K562 (cell line): ENCODE data around the gene ZNF358. TPM values are rescaled to one million over a fixed set of nuclear protein-coding genes. Genes with fewer than 3 reads are reported as not detected.

Experiments
- DPF2 ChIP-seq: fragments of 450-650 bp; IDR thresholded peaks from 2 replicates; pipeline ENCODE4 v1.6.1; 2016
- GATA2 ChIP-seq: sonication (generic); formaldehyde crosslinking; IDR thresholded peaks from 2 replicates; pipeline ENCODE4 v1.4.0; 2020; ENCODE audit warnings: mild to moderate bottlenecking, missing genetic modification reagents
- HNRNPK ChIP-seq: fragments of 200-400 bp; formaldehyde crosslinking; IDR thresholded peaks from one replicate; pipeline ENCODE4 v1.6.1; 2018; ENCODE audit warnings: mild to moderate bottlenecking, low read depth, low read length; ENCODE audit not compliant: poor library complexity, severe bottlenecking
- NR2C1 ChIP-seq, 2 experiments: fragments of 450-650 bp; IDR thresholded peaks; 2 replicates each; pipeline ENCODE4 v1.6.1; 2017; ENCODE audit warnings: mild to moderate bottlenecking in 2 of 2, antibody characterized with exemption in 1 of 2, inconsistent platforms in 1 of 2, missing compliant biosample characterization in 1 of 2, missing genetic modification characterization in 1 of 2
- OTX1 ChIP-seq: fragments of 450-650 bp; formaldehyde crosslinking; IDR thresholded peaks from 2 replicates; pipeline ENCODE4 v1.4.0; 2022; ENCODE audit warnings: mild to moderate bottlenecking
- POLR2A ChIP-seq: fragments of 450-650 bp; conservative IDR thresholded peaks from 2 replicates; pipeline ENCODE4 v1.6.1; 2016
- RBM17 ChIP-seq: fragments of 200-400 bp; formaldehyde crosslinking; IDR thresholded peaks from 2 replicates; pipeline ENCODE4 v1.6.1; 2017; ENCODE audit warnings: low read depth, mild to moderate bottlenecking, low read length, borderline replicate concordance
- TCF3 ChIP-seq: sonication (generic); formaldehyde crosslinking; IDR thresholded peaks from 2 replicates; pipeline ENCODE4 v1.4.0; 2020; ENCODE audit warnings: mild to moderate bottlenecking, missing genetic modification reagents
- TCF7L2 ChIP-seq: fragments of 150-350 bp; IDR thresholded peaks from 2 replicates; pipeline ENCODE4 v1.6.1; 2016; ENCODE audit warnings: low read depth, mild to moderate bottlenecking, low read length, moderate library complexity
- polyA plus RNA-seq, 8 experiments: library from polyadenylated mRNA; depleted of rRNA in 4 of 8; stranded (reverse) in 5 of 8; unstranded in 3 of 8; fragments of >200 nt; fragmentation: Nextera tagmentation in 2 of 8; fragmentation: Illumina TruSeq in 1 of 8; extraction: Ambion mirVana in 2 of 8; extraction: Trizol in 1 of 8; gene quantifications; 2 replicates each; pipeline versions ENCODE4 v1.2.1 to v1.2.3, GENCODE V29; 2011 to 2014; ENCODE audit warnings: inconsistent platforms in 1 of 8, missing spikeins in 1 of 8
- total RNA-seq, 7 experiments: library from RNA; depleted of rRNA in 6 of 7; stranded (reverse); fragments of >200 nt in 6 of 7; fragmentation: Illumina TruSeq in 2 of 7; extraction: Trizol in 2 of 7; gene quantifications; 2 replicates each; pipeline versions ENCODE4 v1.2.1 to v1.2.3, GENCODE V29; 2011 to 2021; ENCODE audit warnings: low replicate concordance in 1 of 7
- TF ChIP-seq, protein P1 (sequence below), 2 experiments: fragments of 450-650 bp in 1 of 2; sonication (generic) in 1 of 2; formaldehyde crosslinking in 1 of 2; IDR thresholded peaks in 1 of 2; conservative IDR thresholded peaks in 1 of 2; 2 replicates each; pipeline versions ENCODE4 v1.6.1 to v1.8.1; 2016 to 2023; ENCODE audit warnings: mild to moderate bottlenecking in 2 of 2, moderate library complexity in 2 of 2, inconsistent platforms in 1 of 2, missing genetic modification reagents in 1 of 2
- TF ChIP-seq, protein P2 (sequence below), 2 experiments: IDR thresholded peaks; 2 replicates each; pipeline ENCODE4 v1.6.1; 2011; ENCODE audit warnings: borderline replicate concordance in 1 of 2, control low read depth in 1 of 2, low read depth in 1 of 2, low read length in 1 of 2, mild to moderate bottlenecking in 1 of 2, mixed read lengths in 1 of 2, moderate library complexity in 1 of 2; ENCODE audit not compliant: insufficient read depth in 1 of 2, insufficient read length in 1 of 2, poor library complexity in 1 of 2, severe bottlenecking in 1 of 2; ENCODE audit errors: extremely low read depth in 1 of 2
- TF ChIP-seq, protein P3 (sequence below): sonication (generic); formaldehyde crosslinking; IDR thresholded peaks from 2 replicates; pipeline ENCODE4 v1.9.0; 2022; ENCODE audit warnings: mild to moderate bottlenecking, missing genetic modification reagents
- TF ChIP-seq, protein P4 (sequence below), 2 experiments: fragments of 450-650 bp; IDR thresholded peaks; 2 replicates each; pipeline ENCODE4 v1.6.1; 2016; ENCODE audit warnings: mild to moderate bottlenecking in 2 of 2, borderline replicate concordance in 1 of 2, low read depth in 1 of 2, moderate library complexity in 1 of 2
- TF ChIP-seq, protein P5 (sequence below): fragments of 450-650 bp; IDR thresholded peaks from 2 replicates; pipeline ENCODE4 v1.6.1; 2017; ENCODE audit warnings: mild to moderate bottlenecking, moderate library complexity

Gene ZNF358
- total and polyA plus RNA-seq, 9 of the 15 experiments (the other 6 are each of a cell fraction or from before 2014, with no cell fraction given), result 0.04 to 17.2 (median 4.9) TPM

DNA sequence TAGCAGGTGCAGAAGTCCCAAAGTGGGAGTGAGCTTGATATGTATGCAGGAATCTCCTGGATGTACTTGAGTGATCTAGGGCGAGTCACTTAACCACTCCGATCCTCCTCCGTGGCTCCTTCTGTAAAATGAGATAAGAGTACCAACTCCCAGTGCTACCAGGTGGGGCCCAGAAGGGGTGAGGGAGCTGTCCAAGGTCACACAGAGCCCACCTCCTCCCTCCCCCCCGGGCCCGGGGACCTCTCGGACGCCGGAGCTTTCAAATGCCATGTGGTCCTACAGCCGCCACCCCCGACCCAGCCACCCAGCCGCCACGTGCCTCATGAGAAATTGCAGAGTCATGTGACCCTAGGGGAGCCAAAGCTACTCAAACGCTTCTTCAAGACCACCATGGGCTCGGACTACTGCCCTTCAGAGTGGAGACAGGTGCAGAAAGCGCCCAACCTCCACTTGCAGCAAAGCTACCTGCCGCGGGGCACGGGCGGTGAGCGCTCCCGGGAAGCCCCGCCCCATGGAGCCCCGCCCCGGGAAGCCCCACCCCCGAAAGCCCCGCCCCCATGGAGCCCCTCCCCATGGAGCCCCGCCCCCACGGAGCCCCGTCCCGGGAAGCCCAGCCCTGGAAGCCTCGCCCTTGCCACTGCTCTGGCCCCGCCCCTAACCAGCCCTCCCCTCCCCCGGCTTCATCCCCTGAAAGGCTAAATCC lies 10.1 kb upstream of the ZNF358 start (continued):
- TF ChIP-seq, protein P1, sequence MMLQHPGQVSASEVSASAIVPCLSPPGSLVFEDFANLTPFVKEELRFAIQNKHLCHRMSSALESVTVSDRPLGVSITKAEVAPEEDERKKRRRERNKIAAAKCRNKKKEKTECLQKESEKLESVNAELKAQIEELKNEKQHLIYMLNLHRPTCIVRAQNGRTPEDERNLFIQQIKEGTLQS (IDR thresholded peaks at IDR 0.05), result 0 out of 2 replicates have a peak, but pooled peaks have one; percentile 11
- TF ChIP-seq, protein P1 (CRISPR knock-in tag; conservative IDR thresholded peaks at IDR 0.05), result no peak
- TF ChIP-seq HNRNPK (no peak), OTX1 (CRISPR knock-in tag) (0 out of 2 replicates have a peak, but pooled peaks have one; percentile 35), GATA2 (CRISPR knock-in tag) (peak; percentile 54; the same call in 1 of the 2 replicates), DPF2 (peak; percentile 63), RBM17 (no peak), NR2C1 (IDR thresholded peaks at IDR 0.05) (no peak), NR2C1 (tag; IDR thresholded peaks at IDR 0.05) (no peak), TCF7L2 (no peak), POLR2A (peak; percentile 66), TCF3 (CRISPR knock-in tag) (peak; percentile 68)
- TF ChIP-seq, protein P2, sequence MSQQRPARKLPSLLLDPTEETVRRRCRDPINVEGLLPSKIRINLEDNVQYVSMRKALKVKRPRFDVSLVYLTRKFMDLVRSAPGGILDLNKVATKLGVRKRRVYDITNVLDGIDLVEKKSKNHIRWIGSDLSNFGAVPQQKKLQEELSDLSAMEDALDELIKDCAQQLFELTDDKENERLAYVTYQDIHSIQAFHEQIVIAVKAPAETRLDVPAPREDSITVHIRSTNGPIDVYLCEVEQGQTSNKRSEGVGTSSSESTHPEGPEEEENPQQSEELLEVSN (IDR thresholded peaks at IDR 0.05; ENCODE audit: borderline replicate concordance in 1 of 2, extremely low read depth in 1 of 2, insufficient read depth in 1 of 2, insufficient read length in 1 of 2, low read depth in 1 of 2, low read length in 1 of 2, poor library complexity in 1 of 2, severe bottlenecking in 1 of 2), result peak; percentile 28 to 59
- TF ChIP-seq, protein P3, sequence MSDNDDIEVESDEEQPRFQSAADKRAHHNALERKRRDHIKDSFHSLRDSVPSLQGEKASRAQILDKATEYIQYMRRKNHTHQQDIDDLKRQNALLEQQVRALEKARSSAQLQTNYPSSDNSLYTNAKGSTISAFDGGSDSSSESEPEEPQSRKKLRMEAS (CRISPR knock-in tag), result peak; percentile 94
- TF ChIP-seq, protein P4, sequence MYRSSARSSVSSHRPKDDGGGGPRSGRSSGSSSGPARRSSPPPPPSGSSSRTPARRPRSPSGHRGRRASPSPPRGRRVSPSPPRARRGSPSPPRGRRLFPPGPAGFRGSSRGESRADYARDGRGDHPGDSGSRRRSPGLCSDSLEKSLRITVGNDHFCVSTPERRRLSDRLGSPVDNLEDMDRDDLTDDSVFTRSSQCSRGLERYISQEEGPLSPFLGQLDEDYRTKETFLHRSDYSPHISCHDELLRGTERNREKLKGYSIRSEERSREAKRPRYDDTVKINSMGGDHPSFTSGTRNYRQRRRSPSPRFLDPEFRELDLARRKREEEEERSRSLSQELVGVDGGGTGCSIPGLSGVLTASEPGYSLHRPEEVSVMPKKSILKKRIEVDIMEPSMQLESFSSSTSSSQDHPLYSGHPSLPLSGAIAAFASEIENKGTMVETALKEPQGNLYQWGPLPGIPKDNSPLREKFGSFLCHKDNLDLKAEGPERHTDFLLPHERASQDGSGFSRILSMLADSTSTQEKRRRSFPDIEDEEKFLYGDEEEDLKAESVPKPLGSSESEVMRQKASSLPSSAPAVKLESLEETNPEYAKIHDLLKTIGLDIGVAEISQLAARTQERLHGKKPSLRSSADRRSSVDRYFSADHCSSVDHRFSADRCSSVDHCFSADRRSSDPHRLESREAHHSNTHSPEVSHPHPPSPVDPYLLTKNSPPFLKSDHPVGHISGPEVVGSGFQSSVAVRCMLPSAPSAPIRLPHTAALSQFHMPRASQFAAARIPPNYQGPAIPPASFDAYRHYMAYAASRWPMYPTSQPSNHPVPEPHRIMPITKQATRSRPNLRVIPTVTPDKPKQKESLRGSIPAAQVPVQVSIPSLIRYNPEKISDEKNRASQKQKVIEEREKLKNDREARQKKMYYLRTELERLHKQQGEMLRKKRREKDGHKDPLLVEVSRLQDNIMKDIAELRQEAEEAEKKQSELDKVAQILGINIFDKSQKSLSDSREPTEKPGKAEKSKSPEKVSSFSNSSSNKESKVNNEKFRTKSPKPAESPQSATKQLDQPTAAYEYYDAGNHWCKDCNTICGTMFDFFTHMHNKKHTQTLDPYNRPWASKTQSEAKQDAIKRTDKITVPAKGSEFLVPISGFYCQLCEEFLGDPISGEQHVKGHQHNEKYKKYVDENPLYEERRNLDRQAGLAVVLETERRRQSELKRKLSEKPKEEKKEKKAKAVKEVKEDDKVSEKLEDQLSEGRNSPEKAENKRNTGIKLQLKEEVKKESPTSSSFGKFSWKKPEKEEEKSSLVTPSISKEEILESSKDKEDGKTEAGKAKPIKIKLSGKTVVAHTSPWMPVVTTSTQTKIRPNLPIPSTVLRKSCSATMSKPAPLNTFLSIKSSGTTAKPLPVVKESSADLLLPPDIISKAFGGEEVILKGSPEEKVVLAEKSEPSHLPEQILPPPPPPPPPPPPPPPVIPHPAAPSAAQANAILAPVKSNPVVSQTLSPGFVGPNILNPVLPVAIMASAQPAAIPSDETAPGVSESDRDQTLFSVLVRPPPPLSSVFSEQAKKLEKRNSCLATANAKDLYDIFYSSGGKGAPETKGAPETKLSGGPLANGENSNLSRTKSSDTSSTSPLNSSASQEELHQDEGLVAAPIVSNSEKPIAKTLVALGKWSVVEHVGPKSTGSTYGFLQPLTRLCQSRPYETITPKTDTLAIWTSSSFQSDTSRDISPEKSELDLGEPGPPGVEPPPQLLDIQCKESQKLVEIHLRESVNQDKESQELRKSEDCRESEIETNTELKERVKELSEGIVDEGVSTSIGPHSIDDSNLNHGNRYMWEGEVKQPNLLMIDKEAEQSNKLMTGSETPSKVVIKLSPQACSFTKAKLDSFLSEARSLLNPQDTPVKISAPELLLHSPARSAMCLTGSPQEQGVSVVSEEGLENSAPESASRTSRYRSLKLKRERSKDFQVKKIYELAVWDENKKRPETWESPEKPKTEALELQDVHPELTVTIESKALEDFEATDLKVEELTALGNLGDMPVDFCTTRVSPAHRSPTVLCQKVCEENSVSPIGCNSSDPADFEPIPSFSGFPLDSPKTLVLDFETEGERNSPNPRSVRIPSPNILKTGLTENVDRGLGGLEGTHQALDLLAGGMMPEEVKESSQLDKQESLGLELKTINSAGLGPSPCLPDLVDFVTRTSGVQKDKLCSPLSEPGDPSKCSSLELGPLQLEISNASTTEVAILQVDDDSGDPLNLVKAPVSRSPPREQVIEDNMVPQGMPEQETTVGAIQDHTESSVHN (IDR thresholded peaks at IDR 0.05; ENCODE audit: borderline replicate concordance in 1 of 2, low read depth in 1 of 2), result no peak
- TF ChIP-seq, protein P5, sequence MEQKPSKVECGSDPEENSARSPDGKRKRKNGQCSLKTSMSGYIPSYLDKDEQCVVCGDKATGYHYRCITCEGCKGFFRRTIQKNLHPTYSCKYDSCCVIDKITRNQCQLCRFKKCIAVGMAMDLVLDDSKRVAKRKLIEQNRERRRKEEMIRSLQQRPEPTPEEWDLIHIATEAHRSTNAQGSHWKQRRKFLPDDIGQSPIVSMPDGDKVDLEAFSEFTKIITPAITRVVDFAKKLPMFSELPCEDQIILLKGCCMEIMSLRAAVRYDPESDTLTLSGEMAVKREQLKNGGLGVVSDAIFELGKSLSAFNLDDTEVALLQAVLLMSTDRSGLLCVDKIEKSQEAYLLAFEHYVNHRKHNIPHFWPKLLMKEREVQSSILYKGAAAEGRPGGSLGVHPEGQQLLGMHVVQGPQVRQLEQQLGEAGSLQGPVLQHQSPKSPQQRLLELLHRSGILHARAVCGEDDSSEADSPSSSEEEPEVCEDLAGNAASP, result no peak
